Nephron (organoid): ENCODE results near the gene GPATCH8.

ENCODE experiments used
- H3K27ac Mint-ChIP-seq, 3 experiments: 2 replicates each; pipeline ENCODE4 v1.8.0; 2020; ENCODE audit warnings: mixed read lengths in 3 of 3, mild to moderate bottlenecking in 2 of 3, moderate library complexity in 1 of 3
- H3K27me3 Mint-ChIP-seq: 2 replicates; pipeline ENCODE4 v1.8.0; 2021; ENCODE audit warnings: low read depth, mild to moderate bottlenecking, moderate library complexity, mixed read lengths
- H3K36me3 Mint-ChIP-seq: 2 replicates; pipeline ENCODE4 v1.8.0; 2020; ENCODE audit warnings: low read depth, mixed read lengths
- H3K4me1 Mint-ChIP-seq: 2 replicates; pipeline ENCODE4 v1.8.0; 2020; ENCODE audit warnings: mixed read lengths
- H3K4me3 Mint-ChIP-seq, 3 experiments: 2 replicates each; pipeline ENCODE4 v1.8.0; 2020; ENCODE audit warnings: mild to moderate bottlenecking in 3 of 3, mixed read lengths in 3 of 3, moderate library complexity in 2 of 3
- H3K9me3 Mint-ChIP-seq: 2 replicates; pipeline ENCODE4 v1.8.0; 2020; ENCODE audit warnings: mixed read lengths
- TF ChIP-seq, protein P1 (sequence below), 3 experiments: fragments of 200-600 bp; sonication (generic); IDR thresholded peaks; one replicate each; pipeline ENCODE4 v1.5.0; 2021; ENCODE audit warnings: antibody characterized with exemption in 3 of 3; ENCODE audit not compliant: unreplicated experiment in 3 of 3

The GPATCH8 gene

DNA sequence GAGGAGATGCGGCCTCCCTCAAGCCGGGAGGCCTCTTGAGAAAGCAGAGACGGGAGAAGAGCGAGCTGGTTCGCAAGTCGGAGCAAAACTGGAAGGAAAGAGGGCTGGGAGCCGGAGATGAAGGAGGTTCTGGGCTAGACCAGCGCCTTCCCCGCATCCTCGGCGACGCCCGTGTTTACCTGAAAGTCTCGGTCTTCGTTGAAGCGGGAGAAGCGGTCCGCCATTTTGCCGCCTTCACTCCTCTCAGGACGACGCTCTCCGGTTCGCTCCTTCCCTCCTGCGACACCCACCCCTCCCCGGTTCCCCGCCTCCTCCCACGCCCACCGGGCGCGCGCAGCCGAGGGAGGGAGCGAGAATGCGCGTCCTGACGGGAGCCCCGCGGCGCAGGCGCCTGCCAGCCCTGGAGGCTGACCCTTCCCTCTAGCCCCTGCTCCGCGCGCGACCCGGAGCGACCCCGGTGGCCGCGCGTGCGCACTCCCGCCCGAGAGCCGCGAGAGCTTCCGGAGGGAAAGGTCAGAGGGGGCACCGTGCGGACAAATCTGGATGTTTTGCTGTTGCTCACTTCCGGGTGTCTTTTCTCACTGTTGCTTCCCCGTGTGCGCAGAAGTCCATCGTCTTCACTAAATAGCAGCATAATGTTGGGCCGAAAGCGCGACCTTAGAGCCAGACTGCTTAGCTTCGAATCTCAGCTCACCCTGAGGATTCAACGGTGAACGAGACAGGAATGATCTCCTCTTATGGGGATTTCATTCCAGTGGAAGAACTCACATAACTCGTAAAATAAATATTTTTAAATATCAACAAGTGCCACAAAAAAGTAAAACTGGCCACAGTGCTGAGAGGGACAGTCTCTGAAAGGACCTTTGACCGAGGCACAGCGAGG is at the start of gene GPATCH8:
TSS of gene GPATCH8 (minus strand) at position 260 of the 883 bp plus-strand sequence. CDS start at position 224, 36 bp downstream.
- TF ChIP-seq, protein P1, sequence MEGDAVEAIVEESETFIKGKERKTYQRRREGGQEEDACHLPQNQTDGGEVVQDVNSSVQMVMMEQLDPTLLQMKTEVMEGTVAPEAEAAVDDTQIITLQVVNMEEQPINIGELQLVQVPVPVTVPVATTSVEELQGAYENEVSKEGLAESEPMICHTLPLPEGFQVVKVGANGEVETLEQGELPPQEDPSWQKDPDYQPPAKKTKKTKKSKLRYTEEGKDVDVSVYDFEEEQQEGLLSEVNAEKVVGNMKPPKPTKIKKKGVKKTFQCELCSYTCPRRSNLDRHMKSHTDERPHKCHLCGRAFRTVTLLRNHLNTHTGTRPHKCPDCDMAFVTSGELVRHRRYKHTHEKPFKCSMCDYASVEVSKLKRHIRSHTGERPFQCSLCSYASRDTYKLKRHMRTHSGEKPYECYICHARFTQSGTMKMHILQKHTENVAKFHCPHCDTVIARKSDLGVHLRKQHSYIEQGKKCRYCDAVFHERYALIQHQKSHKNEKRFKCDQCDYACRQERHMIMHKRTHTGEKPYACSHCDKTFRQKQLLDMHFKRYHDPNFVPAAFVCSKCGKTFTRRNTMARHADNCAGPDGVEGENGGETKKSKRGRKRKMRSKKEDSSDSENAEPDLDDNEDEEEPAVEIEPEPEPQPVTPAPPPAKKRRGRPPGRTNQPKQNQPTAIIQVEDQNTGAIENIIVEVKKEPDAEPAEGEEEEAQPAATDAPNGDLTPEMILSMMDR (IDR thresholded peaks at IDR 0.05; ENCODE audit: unreplicated experiment in 3 of 3), result no peak
- H3K4me1 Mint-ChIP-seq, result peaks cover 27% of the 10 kb centered on the region
- peaks cover 2% of the 10 kb centered on the region for H3K36me3 Mint-ChIP-seq
- H3K9me3 Mint-ChIP-seq, result no peaks in the 10 kb centered on the region
- H3K27ac Mint-ChIP-seq, result peak within 1 kb of the TSS; percentile 97 to 98 (median 98)
- H3K27me3 Mint-ChIP-seq, result peaks cover 8% of the 10 kb centered on the region
- H3K4me3 Mint-ChIP-seq, result peak within 1 kb of the TSS; percentile 97 to 100 (median 99)

DNA sequence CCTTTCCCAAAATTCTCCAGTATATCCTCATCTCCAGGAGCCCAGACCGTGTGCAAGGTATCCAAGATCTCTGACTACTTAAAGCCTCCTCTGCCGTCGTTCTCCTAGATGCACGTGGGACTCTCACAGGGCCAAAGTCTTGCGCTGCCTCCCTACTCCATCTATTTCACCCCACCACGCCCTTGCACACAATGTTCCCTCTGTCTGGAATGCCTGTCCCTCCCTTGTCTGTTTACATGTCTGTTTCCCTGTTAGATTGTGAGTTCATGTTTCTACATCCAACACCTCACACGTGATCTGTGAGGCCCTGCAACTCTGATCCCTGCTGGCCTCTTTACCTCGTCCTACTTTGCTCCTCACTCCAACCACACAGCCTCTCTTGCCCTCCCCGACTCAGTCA is 49.2 kb upstream of the GPATCH8 start:
- no peaks in the 10 kb centered on the region for H3K27me3 Mint-ChIP-seq

DNA sequence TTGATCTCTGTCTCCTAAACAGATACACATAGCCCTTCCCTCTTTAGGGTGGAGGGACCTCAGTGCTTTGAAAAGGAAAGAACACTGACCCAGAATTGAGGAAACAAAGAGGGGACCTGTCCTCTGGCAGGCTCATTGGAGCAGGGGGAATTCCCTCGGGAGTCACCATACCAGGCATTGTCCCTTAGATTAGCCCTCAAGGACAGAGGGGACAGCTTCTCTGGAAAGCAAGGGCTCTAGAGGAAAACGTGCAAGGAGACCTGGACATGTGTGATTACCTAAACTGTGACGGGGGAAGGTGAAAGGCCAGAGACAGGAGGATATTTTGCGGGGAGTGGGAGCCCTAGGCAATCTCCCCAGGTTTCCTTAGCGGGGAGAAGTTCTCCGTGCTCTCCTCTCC is 46.5 kb upstream of the GPATCH8 start:
- TF ChIP-seq, protein P1 (IDR thresholded peaks at IDR 0.05; ENCODE audit: unreplicated experiment in 3 of 3), result no peak
- peak overlapping the region; percentile 97 to 99 (median 99) for H3K27ac Mint-ChIP-seq
- H3K4me3 Mint-ChIP-seq, result no peak overlapping the region
- no peaks in the 10 kb centered on the region for H3K27me3 Mint-ChIP-seq
- no peaks in the 10 kb centered on the region for H3K36me3 Mint-ChIP-seq
- H3K4me1 Mint-ChIP-seq, result peaks cover 62% of the 10 kb centered on the region
- no peaks in the 10 kb centered on the region for H3K9me3 Mint-ChIP-seq

More for the DNA sequence above, 49.2 kb upstream of the GPATCH8 start:
- peaks cover 53% of the 10 kb centered on the region for H3K4me1 Mint-ChIP-seq
- H3K27ac Mint-ChIP-seq, result peak overlapping the region; percentile 37 to 62 (median 56)
- no peaks in the 10 kb centered on the region for H3K9me3 Mint-ChIP-seq
- TF ChIP-seq, protein P1 (IDR thresholded peaks at IDR 0.05; ENCODE audit: unreplicated experiment in 3 of 3), result no peak
- H3K36me3 Mint-ChIP-seq, result no peaks in the 10 kb centered on the region
- H3K4me3 Mint-ChIP-seq, result no peak overlapping the region

DNA sequence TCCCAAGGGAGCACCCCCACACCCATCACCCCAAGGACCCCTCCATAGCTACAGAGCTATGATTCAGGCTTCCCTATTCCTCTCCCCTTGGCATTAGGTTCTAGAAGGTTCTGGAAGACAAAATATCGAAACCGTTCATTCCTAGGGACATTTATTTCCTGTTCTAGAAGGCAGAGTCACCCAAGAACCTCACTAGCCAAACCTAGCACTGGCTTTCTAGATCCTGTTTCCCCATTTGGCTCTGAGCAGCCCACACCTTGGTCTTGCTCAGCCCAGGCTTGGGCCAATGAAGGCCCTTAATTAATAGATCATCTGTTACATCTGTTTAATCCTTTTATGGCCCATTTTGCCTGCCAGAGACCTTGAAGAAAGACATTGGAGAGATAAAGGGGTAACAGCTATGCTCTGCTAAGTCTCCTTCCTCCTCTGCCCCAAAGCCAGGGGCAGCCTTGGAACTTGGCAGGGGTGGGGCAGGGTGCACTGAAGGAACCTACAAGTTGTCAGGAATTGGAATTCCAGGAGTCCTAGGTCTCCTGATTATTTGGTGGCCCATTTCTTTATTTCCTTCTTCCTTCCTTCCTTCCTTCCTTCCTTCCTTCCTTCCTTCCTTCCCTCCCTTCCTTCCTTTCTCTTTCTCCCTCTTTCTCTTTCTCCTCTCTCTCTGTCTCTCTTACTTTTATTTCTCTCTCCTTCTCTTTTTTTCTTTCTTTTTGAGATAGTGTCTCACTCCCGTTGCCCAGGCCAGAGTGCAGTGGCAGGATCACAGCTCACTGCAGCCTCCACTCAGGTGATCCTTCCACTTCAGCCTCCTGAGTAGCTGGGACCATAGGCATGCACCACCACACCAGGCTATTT is 45.4 kb upstream of the GPATCH8 start:
- TF ChIP-seq, protein P1 (IDR thresholded peaks at IDR 0.05; ENCODE audit: unreplicated experiment in 3 of 3), result no peak
- peaks cover 73% of the 10 kb centered on the region for H3K4me1 Mint-ChIP-seq
- H3K9me3 Mint-ChIP-seq, result no peaks in the 10 kb centered on the region
- H3K27me3 Mint-ChIP-seq, result no peaks in the 10 kb centered on the region
- H3K36me3 Mint-ChIP-seq, result no peaks in the 10 kb centered on the region
- H3K27ac Mint-ChIP-seq, result peak overlapping the region; percentile 97 to 99 (median 99)
- peak overlapping the region in 2 of 3 experiments; percentile 16 to 50 for H3K4me3 Mint-ChIP-seq

DNA sequence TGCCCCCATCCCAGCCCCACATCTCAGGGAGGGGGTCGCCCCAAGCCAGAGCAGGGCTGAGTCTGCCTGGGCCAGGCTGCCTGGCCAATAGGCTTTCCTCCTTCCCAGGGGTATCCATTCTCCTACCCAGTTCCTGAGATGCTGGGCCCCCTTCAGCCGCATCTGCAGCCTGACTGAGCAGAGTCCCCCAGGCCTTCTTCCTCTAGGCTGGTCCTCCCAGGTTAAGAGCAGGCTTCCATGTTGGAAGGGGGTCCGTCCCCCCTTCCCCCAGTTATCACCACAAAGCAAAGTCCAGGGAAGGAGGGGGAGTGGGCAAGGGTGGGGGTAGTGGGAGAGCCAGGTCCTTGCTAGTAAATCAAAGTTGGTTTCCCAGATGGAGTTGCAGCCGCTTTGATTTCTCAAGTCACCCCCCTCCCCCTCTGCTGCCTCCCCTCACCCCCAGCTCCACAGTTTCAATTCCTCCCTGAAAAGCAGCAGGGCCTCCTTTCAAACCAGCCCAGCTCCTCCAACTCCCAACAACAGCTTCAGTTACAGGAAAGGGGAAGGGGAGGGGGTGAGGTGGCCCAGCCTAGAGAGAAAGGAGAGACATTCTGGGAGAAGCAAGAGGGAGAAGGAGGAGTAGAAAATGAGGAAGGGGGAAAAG is 44.5 kb upstream of the GPATCH8 start:
- TF ChIP-seq, protein P1 (IDR thresholded peaks at IDR 0.05; ENCODE audit: unreplicated experiment in 3 of 3), result no peak
- H3K4me1 Mint-ChIP-seq, result peaks cover 82% of the 10 kb centered on the region
- H3K27ac Mint-ChIP-seq, result peak overlapping the region; percentile 97 to 99 (median 99)
- no peaks in the 10 kb centered on the region for H3K9me3 Mint-ChIP-seq
- H3K36me3 Mint-ChIP-seq, result no peaks in the 10 kb centered on the region
- peak overlapping the region in 2 of 3 experiments; percentile 28 to 43 for H3K4me3 Mint-ChIP-seq
- no peaks in the 10 kb centered on the region for H3K27me3 Mint-ChIP-seq
